ENCODE results near the gene WASF2.
"Not testable (repeated sequence)": the region's sequence is repeated elsewhere in the genome, so short reads cannot be mapped to it uniquely, and the experiment has no call there.

The WASF2 gene

GRCh38 chr1:27418326-27419185 lies 71.4 kb downstream of the WASF2 start:
- DNase-seq (ENCODE audit: low read depth) = no peak

GRCh38 chr1:27417713-27418112 lies 72.3 kb downstream of the WASF2 start:
- DNase-seq (ENCODE audit: low read depth) = no peak

- no peak for DNase-seq (ENCODE audit: low read depth)
These were observed 73.4 kb downstream of the WASF2 start for GRCh38 chr1:27416387-27417111.

GRCh38 chr1:27414091-27414490 lies 75.9 kb downstream of the WASF2 start:
- no peak for DNase-seq (ENCODE audit: low read depth)

- no peak for DNase-seq (ENCODE audit: low read depth)
These were observed 77.0 kb downstream of the WASF2 start for GRCh38 chr1:27413004-27413403.

- DNase-seq (ENCODE audit: low read depth) = no peak
These were observed 77.5 kb downstream of the WASF2 start for GRCh38 chr1:27412502-27412901.

- DNase-seq (ENCODE audit: low read depth) = no peak
These were observed 79.3 kb downstream of the WASF2 start for GRCh38 chr1:27410709-27411108.

GRCh38 chr1:27409669-27410068 lies 80.3 kb downstream of the WASF2 start:
- DNase-seq (ENCODE audit: low read depth) = no peak

- no peak for DNase-seq (ENCODE audit: low read depth)
These were observed 81.8 kb downstream of the WASF2 start for GRCh38 chr1:27408151-27408550.

GRCh38 chr1:27406791-27407190 lies 83.2 kb downstream of the WASF2 start:
- DNase-seq (ENCODE audit: low read depth) = not testable (repeated sequence)

GRCh38 chr1:27406362-27406680 lies 83.6 kb downstream of the WASF2 start:
- no peak for DNase-seq (ENCODE audit: low read depth)

GRCh38 chr1:27405598-27406361 lies 84.2 kb downstream of the WASF2 start:
- not testable (repeated sequence) for DNase-seq (ENCODE audit: low read depth)

- DNase-seq (ENCODE audit: low read depth) = no peak
These were observed 84.9 kb downstream of the WASF2 start for GRCh38 chr1:27405074-27405473.

- no peak for DNase-seq (ENCODE audit: low read depth)
These were observed 86.0 kb downstream of the WASF2 start for GRCh38 chr1:27403931-27404330.

GRCh38 chr1:27403065-27403726 lies 86.8 kb downstream of the WASF2 start:
- DNase-seq (ENCODE audit: low read depth) = no peak

GRCh38 chr1:27402349-27402754 lies 87.6 kb downstream of the WASF2 start:
- no peak for DNase-seq (ENCODE audit: low read depth)

- DNase-seq (ENCODE audit: low read depth) = no peak
These were observed 89.0 kb downstream of the WASF2 start for GRCh38 chr1:27400963-27401341.

- DNase-seq (ENCODE audit: low read depth) = no peak
These were observed 89.6 kb downstream of the WASF2 start for GRCh38 chr1:27400082-27400962.

GRCh38 chr1:27399251-27400025 lies 90.5 kb downstream of the WASF2 start:
- no peak for DNase-seq (ENCODE audit: low read depth)

- DNase-seq (ENCODE audit: low read depth) = no peak
These were observed 91.4 kb downstream of the WASF2 start for GRCh38 chr1:27398405-27399149.
